ENCODE measurements around the gene CDYL2.
"Not testable (repeated sequence)": the region's sequence is repeated elsewhere in the genome, so short reads cannot be mapped to it uniquely, and the experiment has no call there.

CDYL2 gene

DNA sequence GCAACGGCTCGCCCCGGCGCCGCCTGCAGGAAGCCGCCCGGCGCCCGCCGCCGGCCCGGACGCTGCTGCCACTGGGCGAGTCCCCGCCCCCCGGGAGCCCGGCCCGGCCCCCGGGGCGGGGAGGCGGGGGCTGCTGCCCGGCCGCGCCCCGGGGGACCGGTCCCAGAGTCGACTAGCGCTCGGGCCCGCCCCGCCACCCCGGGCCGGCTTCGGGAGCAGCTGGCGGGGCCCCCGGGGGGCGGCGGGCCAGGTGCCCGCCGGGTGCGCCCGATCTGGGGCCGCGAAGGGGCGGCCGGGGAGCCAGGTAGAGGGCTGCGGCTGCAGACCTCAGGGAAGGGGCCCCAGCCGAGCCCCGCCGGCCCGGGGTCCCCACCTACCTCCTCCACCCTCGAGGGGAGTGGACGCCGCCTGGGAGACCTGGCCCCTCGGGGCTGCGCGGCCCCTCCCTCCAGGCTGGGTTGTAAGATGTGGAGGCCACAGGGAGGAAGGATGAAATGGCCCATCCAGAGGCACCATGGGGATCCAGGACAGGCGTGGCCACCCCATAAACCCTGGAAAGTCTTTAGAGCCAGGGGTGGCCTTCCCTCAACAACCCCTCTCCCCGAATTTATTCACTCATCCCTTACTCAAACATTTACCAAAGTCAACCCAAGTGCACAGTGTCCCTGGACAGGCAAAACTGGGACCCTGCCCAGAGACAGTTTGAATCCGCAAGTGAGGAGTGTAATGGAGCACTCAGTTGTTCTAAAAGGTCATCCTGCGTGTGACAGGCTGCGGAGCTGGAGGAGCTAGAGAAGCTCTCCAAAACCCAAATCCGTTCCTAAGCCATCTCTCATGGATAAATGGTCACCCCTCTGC is at the start of gene CDYL2:
CDYL2 (minus strand) TSS at position 73 of the 858 bp plus-strand sequence. CDS start 425 bp downstream, outside the sequence.
- DNase-seq (ENCODE audit: low spot score), result no peak

GRCh38 chr16:80852261-80852872 is 48.0 kb upstream of the CDYL2 start:
- DNase-seq (ENCODE audit: low spot score), result no peak

- DNase-seq (ENCODE audit: low spot score), result no peak
Measured at GRCh38 chr16:80851831-80852230, 47.4 kb upstream of the CDYL2 start.

GRCh38 chr16:80850757-80851156 is 46.4 kb upstream of the CDYL2 start:
- no peak for DNase-seq (ENCODE audit: low spot score)

DNA sequence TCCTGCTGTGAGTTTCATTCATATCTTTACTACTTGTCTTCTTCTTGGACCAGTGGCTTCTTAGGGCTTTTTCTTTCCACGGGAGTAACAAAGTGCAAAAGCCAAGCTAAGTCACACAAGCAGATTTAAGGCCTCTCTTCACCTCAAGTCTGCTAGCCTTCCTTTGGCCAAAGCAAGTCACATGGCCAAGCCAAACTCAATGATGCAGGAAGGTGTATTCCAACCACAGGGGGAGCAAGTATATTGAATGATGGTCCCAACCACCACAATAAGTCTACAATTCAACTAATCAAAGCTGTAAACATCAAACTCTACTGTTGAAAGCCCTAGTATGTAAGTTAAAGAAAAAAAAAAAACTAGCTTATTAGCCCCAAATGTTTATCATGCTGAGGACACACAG is 44.5 kb upstream of the CDYL2 start:
- no peak for DNase-seq (ENCODE audit: low spot score)

DNA sequence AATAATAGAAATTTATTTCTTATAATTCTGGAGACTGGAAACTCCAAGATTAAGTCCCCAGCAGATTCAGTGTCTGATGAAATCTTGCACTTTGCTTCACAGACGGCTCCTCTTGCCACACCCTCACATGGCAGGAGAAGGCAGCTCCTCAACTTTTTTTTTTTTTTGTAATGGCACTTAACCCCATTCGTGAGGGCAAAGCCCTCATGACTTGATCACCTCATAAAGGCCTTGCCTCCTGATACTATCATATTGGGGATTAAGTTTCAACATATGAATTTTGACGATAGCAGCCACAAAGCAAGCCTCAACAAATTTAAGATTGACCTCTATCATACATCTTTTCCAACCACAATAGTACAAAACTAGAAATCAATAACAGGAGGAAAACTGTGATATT is 42.3 kb upstream of the CDYL2 start:
- no peak for DNase-seq (ENCODE audit: low spot score)

GRCh38 chr16:80846275-80846674 is 41.9 kb upstream of the CDYL2 start:
- DNase-seq (ENCODE audit: low spot score), result no peak

- DNase-seq (ENCODE audit: low spot score), result no peak
Measured at GRCh38 chr16:80844395-80844794, 40.0 kb upstream of the CDYL2 start.

- DNase-seq (ENCODE audit: low spot score), result no peak
Measured at GRCh38 chr16:80841231-80841630, 36.8 kb upstream of the CDYL2 start.

GRCh38 chr16:80837533-80838147 is 33.2 kb upstream of the CDYL2 start:
- no peak for DNase-seq (ENCODE audit: low spot score)

DNA sequence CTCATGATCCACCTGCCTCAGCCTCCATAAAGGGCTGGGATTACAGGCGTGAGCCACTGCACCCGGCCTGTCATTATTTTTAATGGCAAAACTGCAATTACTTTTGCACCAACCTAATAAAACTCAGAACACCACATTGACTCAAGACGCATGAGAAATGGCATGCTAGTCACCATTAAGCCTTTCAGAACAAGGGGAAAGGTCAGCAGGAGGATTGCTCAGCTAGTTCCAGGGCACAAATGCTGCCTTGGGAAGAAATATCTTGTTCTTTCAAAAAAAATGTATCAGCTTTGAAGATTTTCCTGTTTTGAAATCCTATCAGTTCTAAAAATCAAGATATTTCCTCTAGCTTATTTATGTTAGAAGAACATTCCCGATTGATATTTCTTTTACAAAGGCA is 32.4 kb upstream of the CDYL2 start:
- DNase-seq (ENCODE audit: low spot score), result peak; percentile 1

DNA sequence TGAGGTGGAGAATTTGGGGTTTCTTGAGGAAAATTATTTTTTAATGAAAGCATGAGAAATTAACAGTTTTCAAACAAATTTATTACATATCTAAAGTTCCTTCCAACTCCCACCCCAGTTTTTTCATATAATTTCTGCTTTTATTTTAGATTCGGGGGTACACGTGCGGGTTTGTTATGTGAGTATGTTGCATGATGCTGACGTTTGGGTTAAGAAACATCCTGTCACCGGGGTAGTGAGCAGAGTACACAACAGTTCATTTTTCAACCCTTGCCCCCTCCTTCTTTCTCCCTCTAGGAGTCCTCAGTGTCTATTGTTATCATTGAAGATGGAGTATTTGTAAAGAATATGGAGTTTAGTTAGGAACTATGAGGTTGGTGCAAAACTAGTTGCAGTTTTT is 31.8 kb upstream of the CDYL2 start:
- no peak for DNase-seq (ENCODE audit: low spot score)

DNA sequence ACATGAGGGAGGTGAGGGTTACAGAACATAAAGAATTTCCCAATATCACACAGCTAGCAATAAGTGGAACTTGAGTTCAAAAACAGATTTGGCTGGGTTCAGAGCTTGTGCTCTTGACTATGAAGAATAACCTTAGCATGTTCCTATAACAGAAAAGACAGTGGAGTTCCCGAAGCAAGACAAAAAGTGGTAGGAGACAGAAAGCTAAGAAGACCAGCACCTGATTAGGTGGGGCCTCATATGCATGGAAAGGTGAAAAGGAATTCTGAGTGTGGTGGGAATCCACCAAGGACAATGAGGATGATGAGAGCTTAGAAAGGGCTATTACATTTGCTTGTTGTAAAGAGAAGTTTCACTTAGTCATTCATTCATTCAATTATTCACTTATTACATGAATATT is 26.6 kb upstream of the CDYL2 start:
- no peak for DNase-seq (ENCODE audit: low spot score)

DNA sequence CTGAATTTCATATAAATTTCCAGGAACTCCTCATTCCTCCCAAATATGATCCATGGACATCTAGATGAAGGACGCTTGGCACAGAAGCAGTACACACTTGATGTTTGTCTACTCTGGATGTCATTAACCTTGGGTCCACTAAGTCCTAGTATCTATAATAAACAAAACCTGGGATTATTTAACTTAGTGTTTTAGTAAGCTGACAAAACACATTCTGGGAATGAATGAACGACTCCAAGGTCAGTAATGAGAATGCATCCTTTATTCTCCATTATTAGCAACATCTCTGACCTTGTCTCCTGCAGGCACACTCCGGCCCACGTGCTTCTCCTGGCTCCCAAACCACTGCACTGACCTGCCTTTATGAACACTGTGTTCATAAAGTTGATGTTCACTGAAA is 24.1 kb upstream of the CDYL2 start:
- DNase-seq (ENCODE audit: low spot score), result no peak

DNA sequence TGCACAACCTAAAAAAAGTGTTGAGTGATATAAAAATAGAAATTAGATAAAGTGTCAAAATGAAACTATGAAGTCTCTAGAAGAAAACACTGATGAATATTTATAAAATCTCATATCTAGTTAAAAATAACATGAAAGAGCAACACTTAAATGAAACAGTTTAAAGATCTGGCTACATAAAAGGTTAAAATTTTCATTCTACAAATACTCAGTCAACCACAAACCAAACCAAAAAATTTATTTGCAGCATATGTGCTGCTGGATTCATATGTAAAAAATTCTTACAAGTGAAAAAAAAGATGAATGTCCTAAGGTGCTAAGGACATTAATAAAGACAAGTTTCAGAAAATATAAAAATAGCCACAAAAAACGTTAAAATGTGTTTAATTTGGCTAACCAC is 22.6 kb upstream of the CDYL2 start:
- DNase-seq (ENCODE audit: low spot score), result no peak

- no peak for DNase-seq (ENCODE audit: low spot score)
Measured at GRCh38 chr16:80825365-80825758, 21.0 kb upstream of the CDYL2 start.

GRCh38 chr16:80824623-80825364 is 20.4 kb upstream of the CDYL2 start:
- DNase-seq (ENCODE audit: low spot score), result peak; percentile 25

GRCh38 chr16:80819988-80820387 is 15.6 kb upstream of the CDYL2 start:
- no peak for DNase-seq (ENCODE audit: low spot score)

GRCh38 chr16:80816356-80816755 is 12.0 kb upstream of the CDYL2 start:
- no peak for DNase-seq (ENCODE audit: low spot score)

DNA sequence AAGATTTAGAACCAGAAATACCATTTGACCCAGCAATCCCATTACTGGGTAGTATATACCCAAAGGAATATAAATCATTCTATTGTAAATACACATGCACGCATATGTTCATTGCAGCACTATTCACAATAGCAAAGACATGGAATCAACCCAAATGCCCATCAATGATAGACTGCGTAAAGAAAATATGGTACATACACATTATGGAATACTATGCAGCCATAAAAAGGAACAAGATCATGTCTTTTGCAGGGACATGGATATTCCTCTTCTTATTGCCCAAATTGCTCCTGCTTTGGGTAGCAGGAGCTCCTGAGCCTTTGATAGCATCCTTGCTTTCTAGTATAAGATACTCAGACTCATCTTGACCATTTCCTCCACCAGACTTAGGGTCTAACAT is 10.9 kb upstream of the CDYL2 start:
- not testable (repeated sequence) for DNase-seq (ENCODE audit: low spot score)

DNA sequence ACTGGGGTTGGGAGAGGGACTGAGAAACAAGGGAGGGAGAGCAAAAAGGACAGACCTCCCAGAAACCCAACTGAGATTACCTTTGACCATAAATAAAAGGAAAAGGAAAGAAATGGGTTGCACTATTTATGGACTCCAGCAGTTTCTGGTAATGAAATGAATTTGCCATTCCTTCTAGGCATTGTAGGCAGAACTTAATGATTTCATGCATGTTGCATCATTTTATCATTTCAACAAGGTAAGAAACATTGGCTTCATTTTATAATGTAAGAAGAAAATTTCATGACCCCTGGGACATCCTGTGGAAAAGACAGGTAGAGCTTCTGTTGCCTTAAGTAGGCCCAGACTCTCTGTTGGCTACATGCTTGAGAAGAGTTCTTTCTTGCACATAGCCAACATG is 8.2 kb upstream of the CDYL2 start:
- DNase-seq (ENCODE audit: low spot score), result no peak

DNA sequence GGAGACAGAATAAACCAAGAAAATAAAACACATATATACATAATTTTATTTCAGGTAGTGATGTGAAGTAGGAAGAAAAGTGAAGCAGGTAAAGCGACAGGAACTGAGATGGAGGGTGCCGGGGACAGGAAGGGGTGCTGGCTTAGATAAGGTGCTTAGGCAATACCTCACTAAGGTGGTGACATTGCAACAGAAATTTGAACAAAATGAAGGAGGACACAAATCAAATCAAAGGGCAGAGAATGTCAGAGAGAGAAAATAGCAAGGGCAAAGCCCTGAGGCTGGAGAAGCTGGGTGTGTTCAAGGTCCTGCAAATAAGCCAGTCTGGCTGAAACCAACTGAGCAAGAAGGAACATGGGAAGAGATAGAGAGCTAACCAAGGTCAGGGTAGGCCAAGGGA is 5.0 kb upstream of the CDYL2 start:
- no peak for DNase-seq (ENCODE audit: low spot score)

DNA sequence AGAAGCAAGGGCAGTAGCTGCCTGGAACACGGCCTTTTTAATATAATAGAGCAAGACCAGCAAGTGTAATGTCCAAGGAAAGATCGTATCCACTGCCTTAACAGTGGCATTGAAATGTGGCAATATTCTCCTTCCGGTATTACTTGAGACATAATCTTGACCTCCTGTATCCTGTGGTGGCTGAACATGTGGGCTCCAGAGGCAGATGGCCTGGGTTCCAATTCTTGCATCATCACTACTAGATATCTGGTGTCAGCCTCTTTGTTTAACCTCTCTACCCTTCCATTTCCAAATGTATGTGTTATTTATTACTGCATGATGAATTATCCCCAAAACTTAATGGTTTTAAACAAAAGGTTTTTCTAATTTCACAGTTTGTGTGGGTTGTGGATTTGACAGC is 3.5 kb upstream of the CDYL2 start:
- no peak for DNase-seq (ENCODE audit: low spot score)

All from pons (tissue), 1 donor.